ENCODE results near the gene CSH1. TPM values are rescaled to one million over a fixed set of nuclear protein-coding genes. Genes with fewer than 3 reads are reported as not detected.
"Not testable (repeated sequence)": the region's sequence is repeated elsewhere in the genome, so short reads cannot be mapped to it uniquely, and the experiment has no call there.

CSH1 gene
- total RNA-seq, 1 donor from 2014 or later = 8.9 TPM

- H3K4me1 ChIP-seq (ENCODE audit: insufficient read depth, low read length) = no peaks in the 10 kb centered on the region
- no peaks in the 10 kb centered on the region for H3K36me3 ChIP-seq (ENCODE audit: insufficient read depth, low read length)
- H4K20me1 ChIP-seq (ENCODE audit: insufficient read depth, low read length) = no peaks in the 10 kb centered on the region
- H3K27me3 ChIP-seq (ENCODE audit: insufficient read depth, low read length) = peaks cover 9% of the 10 kb centered on the region
- TF ChIP-seq CTCF (IDR thresholded peaks at IDR 0.05; ENCODE audit: insufficient read depth, low read depth, low read length) (no peak), EZH2 (IDR thresholded peaks at IDR 0.05; ENCODE audit: insufficient read depth, low read length) (no peak)
- H3K4me1 Mint-ChIP-seq (ENCODE audit: low read depth, unreplicated experiment) = no peaks in the 10 kb centered on the region
- DNase-seq (ENCODE audit: low read depth) (no peak), FAIRE-seq (no peak)
- H3K4me3 Mint-ChIP-seq (ENCODE audit: unreplicated experiment) = no peak overlapping the region
- no peaks in the 10 kb centered on the region for H3K9me3 Mint-ChIP-seq (ENCODE audit: unreplicated experiment)
- H3K4me2 ChIP-seq (ENCODE audit: low read length) = no peak overlapping the region
- H3K36me3 Mint-ChIP-seq (ENCODE audit: low read depth, unreplicated experiment) = no peaks in the 10 kb centered on the region
- no peak overlapping the region for H3K9ac ChIP-seq (ENCODE audit: low read length)
- H3K79me2 ChIP-seq (ENCODE audit: insufficient read depth, low read length) = no peaks in the 10 kb centered on the region
- H2AFZ ChIP-seq (ENCODE audit: low read depth, low read length) = no peak overlapping the region
- peaks cover 46% of the 10 kb centered on the region for H3K27me3 Mint-ChIP-seq (ENCODE audit: low read depth, unreplicated experiment)
- H3K27ac Mint-ChIP-seq (ENCODE audit: unreplicated experiment) = no peak overlapping the region
- no peak overlapping the region for H3K27ac ChIP-seq (ENCODE audit: low read depth, low read length)
- H3K4me3 ChIP-seq (ENCODE audit: insufficient read depth, low read depth, low read length) = no peak overlapping the region
- H3K9me3 ChIP-seq (ENCODE audit: insufficient read depth, low read depth, low read length) = no peaks in the 10 kb centered on the region
Observed at GRCh38 chr17:63917646-63918045, 21.3 kb upstream of the CSH1 start.

GRCh38 chr17:63917206-63917605 lies 20.8 kb upstream of the CSH1 start:
- H3K27ac Mint-ChIP-seq (ENCODE audit: unreplicated experiment); H3K27ac ChIP-seq (ENCODE audit: low read depth, low read length); H3K27me3 ChIP-seq (ENCODE audit: insufficient read depth, low read length); H3K4me1 Mint-ChIP-seq (ENCODE audit: low read depth, unreplicated experiment); H3K9me3 ChIP-seq (ENCODE audit: insufficient read depth, low read depth, low read length); H3K4me3 ChIP-seq (ENCODE audit: insufficient read depth, low read depth, low read length); H4K20me1 ChIP-seq (ENCODE audit: insufficient read depth, low read length); H3K79me2 ChIP-seq (ENCODE audit: insufficient read depth, low read length); DNase-seq (ENCODE audit: low read depth); H2AFZ ChIP-seq (ENCODE audit: low read depth, low read length); H3K9me3 Mint-ChIP-seq (ENCODE audit: unreplicated experiment); H3K4me1 ChIP-seq (ENCODE audit: insufficient read depth, low read length); H3K4me3 Mint-ChIP-seq (ENCODE audit: unreplicated experiment); H3K36me3 Mint-ChIP-seq (ENCODE audit: low read depth, unreplicated experiment); FAIRE-seq; H3K9ac ChIP-seq (ENCODE audit: low read length); H3K4me2 ChIP-seq (ENCODE audit: low read length); H3K36me3 ChIP-seq (ENCODE audit: insufficient read depth, low read length): not testable (repeated sequence)
- peaks cover 43% of the 10 kb centered on the region for H3K27me3 Mint-ChIP-seq (ENCODE audit: low read depth, unreplicated experiment)

- H4K20me1 ChIP-seq (ENCODE audit: insufficient read depth, low read length) = no peaks in the 10 kb centered on the region
- no peaks in the 10 kb centered on the region for H3K79me2 ChIP-seq (ENCODE audit: insufficient read depth, low read length)
- Mint-ChIP-seq H3K27ac (ENCODE audit: unreplicated experiment) (no peak overlapping the region), H3K27me3 (ENCODE audit: low read depth, unreplicated experiment) (peaks cover 40% of the 10 kb centered on the region), H3K4me1 (ENCODE audit: low read depth, unreplicated experiment) (no peaks in the 10 kb centered on the region), H3K36me3 (ENCODE audit: low read depth, unreplicated experiment) (no peaks in the 10 kb centered on the region), H3K4me3 (ENCODE audit: unreplicated experiment) (no peak overlapping the region), H3K9me3 (ENCODE audit: unreplicated experiment) (no peaks in the 10 kb centered on the region)
- FAIRE-seq (no peak), DNase-seq (ENCODE audit: low read depth) (no peak)
- no peaks in the 10 kb centered on the region for H3K4me1 ChIP-seq (ENCODE audit: insufficient read depth, low read length)
- no peaks in the 10 kb centered on the region for H3K9me3 ChIP-seq (ENCODE audit: insufficient read depth, low read depth, low read length)
- H2AFZ ChIP-seq (ENCODE audit: low read depth, low read length) = no peak overlapping the region
- H3K4me2 ChIP-seq (ENCODE audit: low read length) = no peak overlapping the region
- H3K9ac ChIP-seq (ENCODE audit: low read length) = no peak overlapping the region
- H3K36me3 ChIP-seq (ENCODE audit: insufficient read depth, low read length) = no peaks in the 10 kb centered on the region
- H3K27ac ChIP-seq (ENCODE audit: low read depth, low read length) = no peak overlapping the region
- TF ChIP-seq CTCF (IDR thresholded peaks at IDR 0.05; ENCODE audit: insufficient read depth, low read depth, low read length) (no peak), EZH2 (IDR thresholded peaks at IDR 0.05; ENCODE audit: insufficient read depth, low read length) (no peak)
- H3K4me3 ChIP-seq (ENCODE audit: insufficient read depth, low read depth, low read length) = no peak overlapping the region
- peaks cover 9% of the 10 kb centered on the region for H3K27me3 ChIP-seq (ENCODE audit: insufficient read depth, low read length)
Observed at GRCh38 chr17:63916566-63917185, 20.3 kb upstream of the CSH1 start.

GRCh38 chr17:63915753-63916152 lies 19.4 kb upstream of the CSH1 start:
- not testable (repeated sequence) for H3K4me3 Mint-ChIP-seq (ENCODE audit: unreplicated experiment); H3K4me1 Mint-ChIP-seq (ENCODE audit: low read depth, unreplicated experiment); DNase-seq (ENCODE audit: low read depth); H3K27me3 ChIP-seq (ENCODE audit: insufficient read depth, low read length); H4K20me1 ChIP-seq (ENCODE audit: insufficient read depth, low read length); H3K36me3 Mint-ChIP-seq (ENCODE audit: low read depth, unreplicated experiment); H3K4me3 ChIP-seq (ENCODE audit: insufficient read depth, low read depth, low read length); H3K9ac ChIP-seq (ENCODE audit: low read length); H3K4me2 ChIP-seq (ENCODE audit: low read length); H2AFZ ChIP-seq (ENCODE audit: low read depth, low read length); H3K27ac Mint-ChIP-seq (ENCODE audit: unreplicated experiment); FAIRE-seq; H3K4me1 ChIP-seq (ENCODE audit: insufficient read depth, low read length); H3K27ac ChIP-seq (ENCODE audit: low read depth, low read length); H3K79me2 ChIP-seq (ENCODE audit: insufficient read depth, low read length); H3K9me3 ChIP-seq (ENCODE audit: insufficient read depth, low read depth, low read length); H3K36me3 ChIP-seq (ENCODE audit: insufficient read depth, low read length); H3K9me3 Mint-ChIP-seq (ENCODE audit: unreplicated experiment)
- H3K27me3 Mint-ChIP-seq (ENCODE audit: low read depth, unreplicated experiment) = peaks cover 45% of the 10 kb centered on the region

Data from astrocyte (in vitro differentiated cells and primary cell).